ENCODE results near the gene IQCF2. TPM values are rescaled to one million over a fixed set of nuclear protein-coding genes. Genes with fewer than 3 reads are reported as not detected.

Gene IQCF2
- total RNA-seq: not detected in 2 replicates

GRCh38 chr3:51860703-51861665 is at the start of gene IQCF2:
Gene IQCF2 (plus strand): TSS chr3:51861615. CDS start chr3:51861667, 52 bp downstream.

GRCh38 chr3:51875501-51875900 is 14.1 kb downstream of the IQCF2 start, which contains the start of gene IQCF5:
Gene IQCF5 (minus strand): TSS chr3:51875601. CDS start chr3:51875531, 70 bp downstream.

Other genes starting within 250 kb of the IQCF2 start
- gene TEX264, start 190.4 kb upstream of the IQCF2 start, total RNA-seq: 30.9 and 37.5 TPM in 2 replicates
- 0.09 TPM in 2 replicates for gene GRM2, start 154.5 kb upstream of the IQCF2 start, total RNA-seq
- gene IQCF6, start 82.4 kb upstream of the IQCF2 start, total RNA-seq: not detected in 2 replicates
- gene IQCF5, start 14.0 kb downstream of the IQCF2 start, total RNA-seq: not detected in 2 replicates
- not detected in 2 replicates for gene IQCF1, start 41.7 kb downstream of the IQCF2 start, total RNA-seq
- 28.9 and 34.4 TPM in 2 replicates for gene RRP9, start 80.3 kb downstream of the IQCF2 start, total RNA-seq
- 7.8 and 12.4 TPM in 2 replicates for gene PARP3, start 80.7 kb downstream of the IQCF2 start, total RNA-seq
- gene GPR62, start 93.8 kb downstream of the IQCF2 start, total RNA-seq: under 0.01 and 0.09 TPM in 2 replicates
- gene PCBP4, start 105.8 kb downstream of the IQCF2 start, total RNA-seq: 18.9 and 22.4 TPM in 2 replicates
- gene ABHD14B, start 112.4 kb downstream of the IQCF2 start, total RNA-seq: 7.9 and 10.3 TPM in 2 replicates
- gene ABHD14A, start 113.4 kb downstream of the IQCF2 start, total RNA-seq: 4.3 and 5.1 TPM in 2 replicates
- gene ACY1, start 121.9 kb downstream of the IQCF2 start, total RNA-seq: 18.0 and 18.8 TPM in 2 replicates
- 1,227 and 1,287 TPM in 2 replicates for gene RPL29, start 134.3 kb downstream of the IQCF2 start, total RNA-seq
- gene DUSP7, start 195.0 kb downstream of the IQCF2 start, total RNA-seq: 8.4 and 10.1 TPM in 2 replicates

Data from endothelial cell of coronary artery (primary cell).